ENCODE results near the gene RBFOX1. TPM values are rescaled to one million over a fixed set of nuclear protein-coding genes. Genes with fewer than 3 reads are reported as not detected.

The RBFOX1 gene
- total and polyA plus RNA-seq, 10 of the 15 experiments (the other 5 are each of a cell fraction or from before 2014, with no cell fraction given) = 0.87 TPM; not detected in 9

GRCh38 chr16:7579454-7579853 is 246.8 kb downstream of the RBFOX1 start:
- FAIRE-seq = no peak
- CTCF ChIA-PET = no interaction called here
- WGBS (ENCODE audit: insufficient coverage, insufficient replicate concordance, low lambda C conversion rate, missing lambda C conversion rate) = 32% methylated on average over 8 of the region's 8 CpGs

More at GRCh38 chr16:7579454-7579853, 246.8 kb downstream of the RBFOX1 start:
- ChIA-PET RAD21 (ENCODE audit: unreplicated experiment) (no interaction called here), SMC1A (ENCODE audit: uncharacterized antibody, unreplicated experiment) (no interaction called here), POLR2A (no interaction called here)
- no peak overlapping the region for H3K4me2 ChIP-seq (ENCODE audit: control insufficient read depth, insufficient read depth)
- no peaks in the 10 kb centered on the region for H4K20me1 ChIP-seq (ENCODE audit: control insufficient read depth, insufficient read depth)
- no peaks in the 10 kb centered on the region for H3K79me2 ChIP-seq (ENCODE audit: control insufficient read depth, insufficient read depth, low read length)
- in situ Hi-C loops (cut with MboI) (no loop called here), intact Hi-C loops (cut with micrococcal nuclease; ENCODE audit: unreplicated experiment) (no loop called here)
- H3K27me3 ChIP-seq (replicated peaks in 1 of 2; ENCODE audit: control insufficient read depth in 2 of 2, insufficient read depth in 2 of 2, low read length in 1 of 2) = no peaks in the 10 kb centered on the region
- H3K9ac ChIP-seq (ENCODE audit: control insufficient read depth, insufficient read depth, low read length) = no peak overlapping the region
- no peak overlapping the region for H3K27ac ChIP-seq (ENCODE audit: control insufficient read depth, insufficient read depth)
- H2AFZ ChIP-seq (ENCODE audit: control insufficient read depth, low read depth, low read length) = no peak overlapping the region
- H3K4me3 ChIP-seq = no peak overlapping the region
- no peak for ATAC-seq
- no peak for DNase-seq (ENCODE audit: low read depth, low spot score)
- H3K36me3 ChIP-seq (ENCODE audit: control insufficient read depth in 2 of 2, insufficient read depth in 2 of 2, low read length in 1 of 2) = no peaks in the 10 kb centered on the region
- no peaks in the 10 kb centered on the region for H3K9me3 ChIP-seq (replicated peaks; ENCODE audit: control insufficient read depth, insufficient read depth, low read length)
- no peak for TF ChIP-seq SIN3A (IDR thresholded peaks at IDR 0.05; ENCODE audit: low read depth, low read length)
- no peak for TF ChIP-seq PAX5 (IDR thresholded peaks at IDR 0.05; ENCODE audit: borderline replicate concordance, low read depth, low read length)
- no peak for TF ChIP-seq KAT2A (conservative IDR thresholded peaks at IDR 0.05; ENCODE audit: control insufficient read depth, low read depth, low read length)
- TF ChIP-seq RAD51 (IDR thresholded peaks at IDR 0.05) = no peak
- no peak for TF ChIP-seq CREB1 (IDR thresholded peaks at IDR 0.05; ENCODE audit: low read depth)
- TF ChIP-seq RB1 (IDR thresholded peaks at IDR 0.05; ENCODE audit: borderline replicate concordance) = no peak
- no peak for TF ChIP-seq CHD2 (IDR thresholded peaks at IDR 0.05; ENCODE audit: borderline replicate concordance, low read depth, low read length)
- TF ChIP-seq KLF5 (IDR thresholded peaks at IDR 0.05; ENCODE audit: partially characterized antibody) = no peak
- no peak for TF ChIP-seq ZNF207 (IDR thresholded peaks at IDR 0.05; ENCODE audit: borderline replicate concordance)
- TF ChIP-seq MYB (IDR thresholded peaks at IDR 0.05; ENCODE audit: borderline replicate concordance, low read depth, low read length) = no peak
- no peak for TF ChIP-seq PRDM15 (CRISPR knock-in tag; IDR thresholded peaks at IDR 0.05)
- TF ChIP-seq SREBF2 (IDR thresholded peaks at IDR 0.05; ENCODE audit: low read length) = no peak
- TF ChIP-seq SREBF1 (IDR thresholded peaks at IDR 0.05; ENCODE audit: low read length) = no peak
- no peak for TF ChIP-seq ZNF592 (IDR thresholded peaks at IDR 0.05)
- H3K4me1 ChIP-seq (ENCODE audit: control insufficient read depth, insufficient read depth, low read length) = no peaks in the 10 kb centered on the region
- no TSS peak for BruUV-seq (replicated peaks)

Data from GM12878 (cell line).